ENCODE data around the gene COL10A1. TPM values are rescaled to one million over a fixed set of nuclear protein-coding genes. Genes with fewer than 3 reads are reported as not detected.

COL10A1 gene
- not detected in 2 replicates for total RNA-seq (2021)
- long read RNA-seq, result 0 reads

DNA sequence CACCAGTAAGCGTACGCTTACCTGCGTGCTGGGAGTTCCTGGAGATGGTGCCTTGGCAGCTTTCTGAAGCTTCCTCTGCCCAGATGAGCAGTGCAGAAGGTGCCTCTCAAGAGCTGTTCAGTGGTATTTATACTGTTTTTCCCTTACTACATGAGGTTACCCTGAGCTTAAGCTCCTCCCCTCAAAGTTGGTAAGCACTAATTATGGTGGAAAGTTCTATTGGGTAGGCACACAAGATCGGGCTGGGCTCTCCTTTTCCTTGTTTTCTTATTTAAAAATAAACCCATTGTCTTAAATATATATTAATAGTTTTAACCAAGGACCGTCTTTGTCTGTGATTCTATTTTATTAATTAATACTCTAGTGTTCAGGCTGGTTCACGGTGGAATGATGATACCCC is at the start of gene COL10A1:
COL10A1 (minus strand) TSS at position 101 of the 400 bp plus-strand sequence. CDS start 640 bp downstream, outside the sequence.
- H2BK20ac ChIP-seq (ENCODE audit: low read depth, low read length, poor library complexity, severe bottlenecking), result no peak within 1 kb of the TSS
- H3K4me1 ChIP-seq (ENCODE audit: insufficient read depth, low read length), result no peaks in the 10 kb centered on the region
- no peaks in the 10 kb centered on the region for H3K9me3 ChIP-seq (ENCODE audit: control insufficient read depth, low read depth, low read length)
- peaks cover 0 to 8% (median 6%) of the 10 kb centered on the region in 3 experiments; a peak in 1 of 7 replicates for H3K36me3 Mint-ChIP-seq (ENCODE audit: insufficient read depth in 1 of 3, low read depth in 3 of 3)
- H2BK5ac ChIP-seq (ENCODE audit: insufficient read length, low read length), result no peak within 1 kb of the TSS
- H4K91ac ChIP-seq (ENCODE audit: insufficient read length, low read depth, low read length), result no peak within 1 kb of the TSS
- no CpG with 5 or more reads among the region's 6 CpGs for WGBS (ENCODE audit: extremely low coverage, insufficient read length, low lambda C conversion rate)
- no peak within 1 kb of the TSS for H2BK12ac ChIP-seq (ENCODE audit: insufficient read length, low read depth, low read length)
- no peaks in the 10 kb centered on the region for H3K79me2 ChIP-seq (ENCODE audit: insufficient read depth, low read length)
- no peak for DNase-seq
- no peak within 1 kb of the TSS for H3K4me2 ChIP-seq (ENCODE audit: insufficient read depth, insufficient read length, low read length)
- no peaks in the 10 kb centered on the region for H4K20me1 ChIP-seq (ENCODE audit: control insufficient read depth, insufficient read depth, insufficient read length)
- no peaks in the 10 kb centered on the region for H3K9me3 Mint-ChIP-seq
- TF ChIP-seq, protein P1, sequence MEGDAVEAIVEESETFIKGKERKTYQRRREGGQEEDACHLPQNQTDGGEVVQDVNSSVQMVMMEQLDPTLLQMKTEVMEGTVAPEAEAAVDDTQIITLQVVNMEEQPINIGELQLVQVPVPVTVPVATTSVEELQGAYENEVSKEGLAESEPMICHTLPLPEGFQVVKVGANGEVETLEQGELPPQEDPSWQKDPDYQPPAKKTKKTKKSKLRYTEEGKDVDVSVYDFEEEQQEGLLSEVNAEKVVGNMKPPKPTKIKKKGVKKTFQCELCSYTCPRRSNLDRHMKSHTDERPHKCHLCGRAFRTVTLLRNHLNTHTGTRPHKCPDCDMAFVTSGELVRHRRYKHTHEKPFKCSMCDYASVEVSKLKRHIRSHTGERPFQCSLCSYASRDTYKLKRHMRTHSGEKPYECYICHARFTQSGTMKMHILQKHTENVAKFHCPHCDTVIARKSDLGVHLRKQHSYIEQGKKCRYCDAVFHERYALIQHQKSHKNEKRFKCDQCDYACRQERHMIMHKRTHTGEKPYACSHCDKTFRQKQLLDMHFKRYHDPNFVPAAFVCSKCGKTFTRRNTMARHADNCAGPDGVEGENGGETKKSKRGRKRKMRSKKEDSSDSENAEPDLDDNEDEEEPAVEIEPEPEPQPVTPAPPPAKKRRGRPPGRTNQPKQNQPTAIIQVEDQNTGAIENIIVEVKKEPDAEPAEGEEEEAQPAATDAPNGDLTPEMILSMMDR (conservative IDR thresholded peaks at IDR 0.05), result no peak
- H4K8ac ChIP-seq (replicated peaks; ENCODE audit: insufficient read length, low read depth, low read length), result no peak within 1 kb of the TSS
- H3K14ac ChIP-seq (ENCODE audit: insufficient read depth, low read length), result no peak within 1 kb of the TSS
- H2AFZ ChIP-seq (ENCODE audit: low read length), result no peak within 1 kb of the TSS
- H3K9ac ChIP-seq (ENCODE audit: extremely low read depth, insufficient read length, low read length), result no peak within 1 kb of the TSS
- H3K27me3 Mint-ChIP-seq (ENCODE audit: low read depth), result no peaks in the 10 kb centered on the region
- H3K4ac ChIP-seq (ENCODE audit: low read depth, low read length), result no peak within 1 kb of the TSS
- no peak within 1 kb of the TSS for H3K18ac ChIP-seq (ENCODE audit: insufficient read length, low read depth, low read length)
- H3K23ac ChIP-seq (ENCODE audit: insufficient read length, low read depth, low read length), result no peak within 1 kb of the TSS
- H3K27ac Mint-ChIP-seq, result no peak within 1 kb of the TSS
- no peak within 1 kb of the TSS for H2BK120ac ChIP-seq (ENCODE audit: low read depth, low read length, poor library complexity, severe bottlenecking)
- no peaks in the 10 kb centered on the region for H3K23me2 ChIP-seq (ENCODE audit: insufficient read length, low read depth, low read length, poor library complexity, severe bottlenecking)
- H3K4me1 Mint-ChIP-seq, result no peaks in the 10 kb centered on the region
- H3T11ph ChIP-seq (ENCODE audit: low read length), result no peak within 1 kb of the TSS
- H2BK15ac ChIP-seq (ENCODE audit: low read depth, low read length), result no peak within 1 kb of the TSS
- H3K56ac ChIP-seq (ENCODE audit: insufficient read length, low read depth, low read length), result no peak within 1 kb of the TSS
- H2AK5ac ChIP-seq (ENCODE audit: insufficient read length, low read length), result no peak within 1 kb of the TSS
- no peak within 1 kb of the TSS for H3K4me3 Mint-ChIP-seq
- no peaks in the 10 kb centered on the region for H3K79me1 ChIP-seq (ENCODE audit: insufficient read depth, low read depth, low read length, poor library complexity, severe bottlenecking)
- H4K5ac ChIP-seq (ENCODE audit: insufficient read length, low read depth, low read length), result no peak within 1 kb of the TSS
- H3K27me3 ChIP-seq (ENCODE audit: insufficient read depth, low read length), result no peaks in the 10 kb centered on the region
- H3K27ac ChIP-seq (ENCODE audit: insufficient read length, low read depth, low read length), result no peak within 1 kb of the TSS
